Fibroblast of skin of back (primary cell): Measurements from ENCODE around the gene DRAXIN. TPM values are rescaled to one million over a fixed set of nuclear protein-coding genes. Genes with fewer than 3 reads are reported as not detected.

Experiments
- DNase-seq: peaks from one replicate; pipeline ENCODE4 v3.0.0-alpha.2; 2013
- polyA plus RNA-seq, 2 experiments: library from polyadenylated mRNA; unstranded; fragments of 120-200 nt; gene quantifications; one replicate each; pipeline ENCODE4 v1.2.1, GENCODE V29; 2013; ENCODE audit not compliant: insufficient read length in 2 of 2

Gene DRAXIN
- 0.10 TPM for polyA plus RNA-seq (2013, experiment 1 of 2; ENCODE audit: insufficient read length)
- polyA plus RNA-seq (2013, experiment 2 of 2; ENCODE audit: insufficient read length): 0.06 TPM

DNA sequence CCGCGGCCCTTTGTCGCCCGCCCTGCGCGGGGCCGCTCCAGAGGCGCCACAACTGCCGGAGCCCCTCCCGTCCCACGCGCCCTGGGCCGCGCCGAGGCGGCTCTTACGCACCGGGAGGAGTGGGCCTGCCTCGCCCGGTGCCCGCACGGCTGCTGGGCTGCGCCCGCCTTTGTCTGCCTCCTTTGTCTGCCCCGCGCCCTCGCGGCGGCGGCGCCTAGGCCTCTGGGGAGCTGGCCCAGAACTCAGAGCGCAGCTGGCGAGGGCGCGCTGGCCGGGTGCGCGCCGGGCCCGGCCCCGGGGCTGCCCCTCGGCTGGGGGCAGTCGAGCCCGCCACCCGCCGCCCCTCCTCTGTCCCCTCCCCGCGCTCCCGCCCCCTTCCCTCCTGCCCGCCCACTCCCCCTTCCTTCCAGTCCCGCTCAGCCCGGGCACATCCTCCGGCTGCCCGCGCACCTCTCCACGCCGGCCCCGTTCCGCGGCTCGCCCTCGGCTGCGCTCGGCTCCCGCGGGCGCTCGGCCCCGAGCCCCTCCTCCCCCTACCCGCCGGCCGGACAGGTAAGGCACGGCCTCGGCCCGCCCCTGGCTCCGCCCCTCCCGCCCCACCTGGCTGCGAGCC, at the start of gene DRAXIN:
Gene DRAXIN (plus strand): TSS at position 409 of the 613 bp plus-strand sequence. CDS start 14,549 bp downstream, outside the sequence.
- DNase-seq: no peak

- DNase-seq: no peak
Observed at GRCh38 chr1:11641776-11642305, 49.7 kb upstream of the DRAXIN start.

- peak; percentile 54 for DNase-seq
Observed at GRCh38 chr1:11642418-11643017, 49.0 kb upstream of the DRAXIN start.

DNA sequence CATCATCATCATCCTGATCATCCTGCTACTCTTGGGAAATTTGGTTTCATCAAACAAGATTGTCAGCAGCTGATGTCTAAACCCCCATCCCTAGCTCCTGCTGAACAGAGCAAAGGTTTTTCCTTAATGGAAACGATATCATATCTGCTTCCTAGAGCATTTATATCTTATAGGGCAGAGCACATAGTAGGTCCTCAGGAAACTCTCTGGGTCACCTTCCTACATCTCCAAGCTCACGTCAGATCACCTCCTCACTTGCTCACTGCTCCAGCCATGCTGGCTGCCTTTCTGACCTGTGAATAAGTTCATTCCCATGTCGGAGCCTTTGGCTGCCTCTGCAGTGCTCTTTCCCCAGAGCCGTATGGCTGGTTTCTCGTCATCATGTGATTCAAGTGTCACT, 47.7 kb upstream of the DRAXIN start:
- no peak for DNase-seq

- DNase-seq: no peak
Observed at GRCh38 chr1:11645270-11645669, 46.2 kb upstream of the DRAXIN start.

DNA sequence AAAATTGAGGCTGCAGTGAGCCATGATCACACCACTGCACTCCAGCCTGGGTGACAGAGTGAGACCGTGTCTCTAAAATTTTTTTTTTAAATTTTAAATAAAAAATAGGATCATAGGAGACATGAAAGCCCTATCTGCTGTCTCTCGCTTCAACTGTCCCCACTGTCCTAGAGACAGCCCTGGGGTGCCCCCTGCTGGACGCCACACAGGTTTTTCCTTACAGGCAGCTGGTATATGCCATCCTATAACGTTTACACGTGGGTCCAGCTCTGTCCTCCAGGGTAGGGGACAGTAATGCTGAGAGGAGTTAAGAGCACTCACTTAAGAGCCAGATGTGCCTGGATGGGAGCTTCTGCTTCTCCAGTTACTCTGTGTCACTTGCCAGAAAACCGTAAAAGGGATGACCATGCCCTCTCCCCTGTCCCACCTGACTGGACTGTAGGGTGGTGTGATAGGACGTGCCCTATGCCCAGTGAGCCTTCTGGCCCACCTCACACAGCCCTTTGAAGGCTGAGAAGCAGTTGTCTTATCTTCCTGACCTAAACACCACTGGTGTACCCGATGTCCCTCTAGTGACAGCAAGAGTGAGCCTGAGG, 45.7 kb upstream of the DRAXIN start:
- peak; percentile 70 for DNase-seq

GRCh38 chr1:11646317-11646716, 45.2 kb upstream of the DRAXIN start:
- DNase-seq: no peak

GRCh38 chr1:11647333-11647732, 44.2 kb upstream of the DRAXIN start:
- DNase-seq: no peak

DNA sequence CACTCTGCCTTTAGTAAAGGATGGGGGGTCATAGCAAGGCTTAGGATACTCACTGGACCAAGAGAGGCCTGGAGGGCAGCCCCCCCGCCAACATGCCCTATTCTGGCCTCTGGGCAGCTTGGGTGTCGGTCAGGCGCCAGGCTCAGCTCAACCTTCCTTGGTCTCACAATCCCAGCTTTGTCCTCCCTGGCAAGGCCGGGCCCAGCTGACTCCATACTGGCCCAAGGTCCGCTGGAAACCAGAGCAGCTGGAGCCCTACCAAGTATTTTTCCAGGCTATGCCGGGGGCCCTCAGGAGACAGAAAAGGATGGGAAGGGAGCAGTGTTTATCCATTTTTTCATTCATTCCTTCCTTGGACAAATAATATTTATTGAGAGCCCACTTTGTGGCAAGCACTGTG, 43.5 kb upstream of the DRAXIN start:
- DNase-seq: no peak

DNA sequence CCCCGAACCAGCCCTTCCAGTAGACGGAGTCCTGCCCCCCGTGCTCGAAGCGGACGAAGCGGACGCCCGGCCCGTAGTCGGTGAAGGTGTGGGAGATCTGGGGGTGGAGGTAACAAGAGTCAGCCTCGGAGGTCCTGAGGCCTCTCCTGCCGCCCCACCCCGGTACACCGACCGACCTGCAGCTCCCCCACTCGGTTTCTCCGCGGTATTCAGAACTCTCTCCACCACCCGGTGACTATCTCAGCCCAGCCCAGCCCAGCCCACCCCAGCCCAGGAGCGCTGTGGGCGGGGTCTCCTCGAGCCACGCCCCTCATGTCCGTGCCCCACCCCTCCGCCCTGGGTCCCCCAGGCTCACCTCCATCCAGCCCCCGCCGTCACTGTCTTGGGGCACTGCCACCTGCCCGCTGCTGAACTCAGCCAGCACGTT, 42.8 kb upstream of the DRAXIN start:
- DNase-seq: no peak

DNA sequence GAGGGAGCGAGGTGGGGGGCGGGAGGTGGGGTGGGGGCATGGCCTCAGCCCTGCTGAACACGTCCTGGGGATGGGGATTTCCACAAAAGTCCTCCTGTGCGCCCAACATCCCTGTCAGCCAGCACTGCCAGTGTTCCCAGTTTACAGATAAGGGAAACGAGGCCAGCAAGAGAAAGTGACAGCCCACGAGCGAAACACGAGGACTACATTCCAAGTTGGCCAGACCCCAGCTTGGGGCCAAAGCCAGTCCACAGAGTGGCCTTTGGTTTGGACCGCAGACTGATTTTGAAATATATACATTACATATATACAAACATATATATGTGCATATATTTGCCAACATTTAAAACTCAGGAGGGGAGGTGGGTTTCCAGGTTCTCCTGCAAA, 42.3 kb upstream of the DRAXIN start:
- no peak for DNase-seq

DNA sequence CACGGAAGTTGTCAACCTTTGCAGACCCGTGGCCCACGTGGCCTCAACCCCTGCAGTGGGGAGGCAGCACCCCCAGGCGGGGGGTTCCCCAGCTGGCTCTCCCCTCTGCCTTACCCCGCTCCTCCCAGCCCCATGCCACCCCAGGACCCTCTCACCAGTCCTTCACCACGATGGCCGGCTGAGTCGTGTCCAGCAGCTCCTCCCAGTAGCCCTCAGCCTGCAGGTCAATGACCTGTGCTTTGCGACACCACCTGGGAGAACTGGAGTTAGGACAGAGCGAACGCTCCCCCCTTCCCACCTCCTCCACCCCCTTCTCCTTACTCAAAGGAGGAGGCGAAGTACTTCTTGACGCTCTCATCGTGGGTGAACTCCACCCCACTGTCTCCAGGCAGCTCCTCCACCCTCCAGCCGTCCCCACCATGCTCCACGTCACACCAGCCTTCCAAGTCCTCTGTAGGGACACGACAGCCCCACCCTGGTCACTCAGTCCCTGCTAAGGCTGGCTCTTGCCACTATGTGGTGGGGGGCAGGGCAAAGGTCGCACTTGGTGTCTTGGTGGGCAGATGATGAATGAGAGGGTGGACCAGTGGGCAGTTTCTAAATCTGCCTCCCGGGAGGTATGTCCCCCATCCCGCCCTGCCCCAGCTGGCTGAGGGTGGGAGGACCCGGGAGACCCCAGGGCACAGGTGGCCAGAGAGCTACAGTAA, 41.7 kb upstream of the DRAXIN start:
- DNase-seq: no peak

GRCh38 chr1:11650331-11650991, 41.0 kb upstream of the DRAXIN start:
- DNase-seq: peak; percentile 56

DNA sequence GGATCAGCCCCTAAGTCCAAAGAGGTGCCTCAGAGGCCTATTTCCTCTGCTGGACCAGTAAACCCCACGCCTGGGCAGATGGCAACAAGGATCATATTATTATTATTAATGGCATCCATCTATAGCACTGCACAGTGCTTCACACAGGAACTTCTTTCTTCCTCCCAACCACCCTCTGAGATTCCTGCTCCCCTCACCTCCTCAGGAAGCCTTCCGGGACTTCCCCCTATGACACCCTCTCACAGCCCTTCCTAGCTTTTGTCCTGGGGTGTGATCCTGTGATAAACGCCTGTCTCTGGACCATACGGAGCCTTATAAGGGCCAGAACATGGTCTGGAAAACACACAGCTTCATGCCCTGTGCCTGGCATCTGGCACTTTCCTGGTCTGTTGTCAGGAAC, 40.5 kb upstream of the DRAXIN start:
- no peak for DNase-seq

GRCh38 chr1:11652203-11652780, 39.2 kb upstream of the DRAXIN start:
- no peak for DNase-seq

GRCh38 chr1:11653101-11653860, 38.2 kb upstream of the DRAXIN start:
- DNase-seq: no peak

GRCh38 chr1:11653861-11654136, 37.7 kb upstream of the DRAXIN start:
- no peak for DNase-seq

DNA sequence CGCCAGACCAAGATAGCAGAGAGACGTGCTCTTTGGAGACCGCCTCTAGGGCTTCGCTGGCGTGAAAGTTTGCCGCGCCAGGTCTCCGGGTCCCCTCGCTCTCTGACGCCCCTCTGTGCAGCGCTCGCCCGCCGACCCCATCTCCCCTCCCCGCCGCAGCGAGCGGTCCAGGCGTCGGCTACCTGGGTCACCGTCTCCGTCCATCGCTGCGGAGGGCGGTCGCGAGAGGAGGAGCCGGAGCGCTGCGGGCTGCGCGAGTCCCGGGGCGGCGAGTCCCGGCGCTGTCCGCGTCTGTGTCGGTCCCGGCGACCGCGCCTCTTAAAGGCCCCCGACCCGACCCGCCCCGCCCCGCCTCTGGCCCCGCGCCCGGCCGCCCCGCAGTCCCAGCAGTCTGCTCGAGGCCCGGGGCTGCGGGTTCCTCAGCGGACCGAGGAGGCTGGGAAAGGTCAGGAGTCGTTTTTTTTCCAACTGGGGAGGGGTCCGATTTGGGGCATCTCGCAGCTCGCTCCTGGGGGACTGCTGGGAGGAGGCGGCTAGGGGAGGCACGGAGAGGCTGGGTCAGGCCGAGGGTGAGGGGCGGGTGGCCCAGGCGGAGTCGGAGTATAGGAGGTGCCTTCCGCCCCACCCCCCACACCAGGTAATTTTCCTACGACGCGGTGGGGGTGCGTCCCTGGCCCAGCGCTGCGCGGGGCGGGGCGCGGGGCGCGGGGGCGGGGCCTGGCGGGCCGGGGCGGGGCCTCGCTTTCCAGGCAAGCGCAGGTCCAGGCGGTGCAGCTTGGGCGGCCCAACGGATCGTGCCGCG, 37.2 kb upstream of the DRAXIN start, which contains the start of the genes FBXO2 and FBXO44:
Gene FBXO2 (minus strand): TSS at position 293 of the 802 bp plus-strand sequence. CDS start 89 bp downstream, at position 204.
Gene FBXO44 (plus strand): TSS at position 741 of the 802 bp plus-strand sequence. CDS start 959 bp downstream, outside the sequence.
- DNase-seq: peak; percentile 11

- no peak for DNase-seq
Observed at GRCh38 chr1:11654939-11655808, 36.3 kb upstream of the DRAXIN start.
